Astrocyte (in vitro differentiated cells and primary cell): Measurements from ENCODE around the gene DBI.

Source experiments
- CTCF ChIP-seq: IDR thresholded peaks from 2 replicates; pipeline ENCODE4 v1.5.1; 2011; ENCODE audit warnings: low read depth, mild to moderate bottlenecking, inconsistent platforms, low read length, moderate library complexity; ENCODE audit not compliant: insufficient read depth
- EZH2 ChIP-seq: IDR thresholded peaks from 2 replicates; pipeline ENCODE4 v1.6.1; 2012; ENCODE audit warnings: mild to moderate bottlenecking, low read length, inconsistent platforms; ENCODE audit not compliant: insufficient read depth

- TF ChIP-seq CTCF = no peak
- no peak for TF ChIP-seq EZH2
These were observed 47.2 kb upstream of the DBI start for GRCh38 chr2:119319593-119319992.
